Lower lobe of right lung (tissue), 2 donors: Measurements from ENCODE around the gene TBC1D8. TPM values are rescaled to one million over a fixed set of nuclear protein-coding genes. Genes with fewer than 3 reads are reported as not detected.

Experiments used
- ATAC-seq, 2 donors: fragments of 200-7000 bp; cut with Tn5 transposase; one replicate each; pipeline ENCODE4 v1.9.1; 2020 to 2022; ENCODE audit warnings: mild to moderate bottlenecking in 2 of 2, moderate library complexity in 2 of 2
- DNase-seq: peaks from one replicate; pipeline ENCODE4 v3.0.0-alpha.2; 2020
- H3K27ac ChIP-seq: fragments of 200-600 bp; one replicate; pipeline ENCODE4 v1.8.0; 2022
- H3K27me3 ChIP-seq: fragments of 200-600 bp; one replicate; pipeline ENCODE4 v1.8.0; 2022; ENCODE audit warnings: low read depth
- H3K36me3 ChIP-seq: fragments of 200-600 bp; one replicate; pipeline ENCODE4 v1.8.0; 2022; ENCODE audit warnings: mild to moderate bottlenecking
- H3K4me1 ChIP-seq: fragments of 200-600 bp; one replicate; pipeline ENCODE4 v1.8.0; 2022
- H3K4me3 ChIP-seq: fragments of 200-600 bp; one replicate; pipeline ENCODE4 v1.8.0; 2022; ENCODE audit warnings: mild to moderate bottlenecking
- H3K9me3 ChIP-seq: fragments of 200-600 bp; one replicate; pipeline ENCODE4 v1.8.0; 2022
- intact Hi-C: fragments of 100-400 bp; cut with DNase I; formaldehyde crosslinking; loops from one replicate; pipeline ENCODE4 v1.11.0; 2022
- total RNA-seq: library from RNA; stranded (reverse); fragmentation: NEBNext Ultra II Directional; extraction: Animal tissue kit (Norgen Biotek cat#: 25700); gene quantifications from one replicate; pipeline ENCODE4 v1.2.1, GENCODE V29; 2021
- TF ChIP-seq, protein P1 (sequence below): fragments of 200-600 bp; IDR thresholded peaks from one replicate; pipeline ENCODE4 v1.8.0; 2022; ENCODE audit warnings: antibody characterized with exemption, mild to moderate bottlenecking
- donor health status: DM: no; HTN: yes; CAD: no; lungs with severe emphysema.

The TBC1D8 gene
- total RNA-seq, 1 donor from 2014 or later = 30.2 TPM

DNA sequence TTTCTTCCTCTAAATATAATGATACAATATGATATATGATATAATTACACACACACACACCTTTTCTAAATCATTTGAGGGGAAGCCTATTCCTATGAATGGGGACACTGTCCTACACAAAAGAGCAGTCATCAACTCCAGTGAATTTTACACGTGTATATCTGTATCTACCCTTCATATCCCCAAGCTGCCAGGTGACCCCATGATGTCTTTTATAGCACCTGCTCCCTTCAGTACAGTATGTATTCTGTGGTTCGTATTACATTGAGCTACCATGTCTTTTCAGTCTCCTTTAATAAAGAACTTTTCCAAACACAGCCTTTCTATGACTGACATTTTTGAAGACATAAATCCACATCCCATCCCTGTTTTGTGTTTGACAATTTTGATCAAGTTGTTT lies 19.0 kb downstream of the TBC1D8 start:
- H3K27ac ChIP-seq = no peak overlapping the region
- no peak for ATAC-seq
- intact Hi-C loops = no loop called here
- no peaks in the 10 kb centered on the region for H3K27me3 ChIP-seq
- H3K36me3 ChIP-seq = no peaks in the 10 kb centered on the region
- no peak overlapping the region for H3K4me3 ChIP-seq
- peaks cover 7% of the 10 kb centered on the region for H3K4me1 ChIP-seq
- H3K9me3 ChIP-seq = no peaks in the 10 kb centered on the region
- no peak for DNase-seq
- TF ChIP-seq, protein P1, sequence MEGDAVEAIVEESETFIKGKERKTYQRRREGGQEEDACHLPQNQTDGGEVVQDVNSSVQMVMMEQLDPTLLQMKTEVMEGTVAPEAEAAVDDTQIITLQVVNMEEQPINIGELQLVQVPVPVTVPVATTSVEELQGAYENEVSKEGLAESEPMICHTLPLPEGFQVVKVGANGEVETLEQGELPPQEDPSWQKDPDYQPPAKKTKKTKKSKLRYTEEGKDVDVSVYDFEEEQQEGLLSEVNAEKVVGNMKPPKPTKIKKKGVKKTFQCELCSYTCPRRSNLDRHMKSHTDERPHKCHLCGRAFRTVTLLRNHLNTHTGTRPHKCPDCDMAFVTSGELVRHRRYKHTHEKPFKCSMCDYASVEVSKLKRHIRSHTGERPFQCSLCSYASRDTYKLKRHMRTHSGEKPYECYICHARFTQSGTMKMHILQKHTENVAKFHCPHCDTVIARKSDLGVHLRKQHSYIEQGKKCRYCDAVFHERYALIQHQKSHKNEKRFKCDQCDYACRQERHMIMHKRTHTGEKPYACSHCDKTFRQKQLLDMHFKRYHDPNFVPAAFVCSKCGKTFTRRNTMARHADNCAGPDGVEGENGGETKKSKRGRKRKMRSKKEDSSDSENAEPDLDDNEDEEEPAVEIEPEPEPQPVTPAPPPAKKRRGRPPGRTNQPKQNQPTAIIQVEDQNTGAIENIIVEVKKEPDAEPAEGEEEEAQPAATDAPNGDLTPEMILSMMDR = no peak

DNA sequence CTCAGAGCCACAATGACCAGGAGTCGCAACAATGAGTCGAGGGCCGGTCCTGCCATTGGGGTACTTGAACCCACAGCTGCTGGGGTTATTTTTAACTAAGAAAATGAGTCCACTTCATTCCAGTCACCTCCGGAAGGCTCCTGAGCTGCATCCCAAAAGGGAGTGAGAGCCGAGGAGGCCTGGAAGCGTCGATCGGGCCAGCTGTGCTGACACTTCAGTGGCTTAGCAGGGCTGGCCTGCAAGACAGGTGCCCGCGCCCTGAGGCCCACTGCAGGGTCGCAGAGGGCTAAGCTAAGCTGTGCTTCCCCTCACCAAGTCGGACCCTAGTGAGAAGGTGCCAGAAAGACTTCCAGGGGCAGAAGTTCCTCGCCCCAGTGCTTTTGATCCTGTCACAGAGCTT lies 21.1 kb downstream of the TBC1D8 start:
- no peaks in the 10 kb centered on the region for H3K9me3 ChIP-seq
- no peak overlapping the region for H3K4me3 ChIP-seq
- H3K36me3 ChIP-seq = no peaks in the 10 kb centered on the region
- intact Hi-C loops = no loop called here
- H3K27ac ChIP-seq = no peak overlapping the region
- no peaks in the 10 kb centered on the region for H3K27me3 ChIP-seq
- DNase-seq (no peak), ATAC-seq (no peak)
- H3K4me1 ChIP-seq = peaks cover 16% of the 10 kb centered on the region
- TF ChIP-seq, protein P1 = no peak

DNA sequence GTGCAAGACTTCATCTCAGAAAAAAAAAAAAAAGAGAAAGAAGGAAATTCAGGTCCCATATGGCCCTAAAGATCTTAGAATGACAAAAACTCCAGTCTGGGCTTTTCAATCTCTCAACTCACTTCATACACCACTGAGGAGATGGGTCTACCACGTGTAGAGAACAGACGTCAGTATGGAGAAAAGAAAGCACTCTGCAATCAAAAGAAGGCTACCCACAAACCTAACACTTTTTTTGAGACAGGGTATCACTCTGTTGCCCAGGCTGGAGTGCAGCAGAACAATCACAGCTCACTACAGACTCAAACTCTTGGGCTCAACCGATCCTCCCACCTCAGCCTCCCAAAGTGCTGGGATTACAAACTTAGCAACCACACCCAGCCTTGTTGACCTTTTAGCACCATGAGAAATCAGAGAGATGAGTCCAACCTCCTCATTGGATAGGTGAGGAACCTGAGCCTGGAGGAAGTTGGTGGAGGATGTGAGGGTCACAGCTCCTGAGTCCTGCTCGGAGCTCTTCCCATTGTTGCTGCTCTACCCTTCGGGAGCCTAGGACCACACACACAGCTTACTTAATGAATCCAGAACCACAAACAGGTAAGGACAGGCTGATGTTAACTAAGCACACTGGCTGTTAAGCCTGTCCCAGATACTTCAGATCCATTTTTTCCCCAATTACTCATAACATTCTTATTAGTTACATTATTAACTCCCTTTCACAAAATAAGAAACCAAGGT lies 23.7 kb downstream of the TBC1D8 start:
- H3K9me3 ChIP-seq = no peaks in the 10 kb centered on the region
- peaks cover 34% of the 10 kb centered on the region for H3K4me1 ChIP-seq
- ATAC-seq (no peak), DNase-seq (no peak)
- H3K27me3 ChIP-seq = no peaks in the 10 kb centered on the region
- no peaks in the 10 kb centered on the region for H3K36me3 ChIP-seq
- intact Hi-C loops = no loop called here
- TF ChIP-seq, protein P1 = no peak
- no peak overlapping the region for H3K27ac ChIP-seq
- H3K4me3 ChIP-seq = no peak overlapping the region

DNA sequence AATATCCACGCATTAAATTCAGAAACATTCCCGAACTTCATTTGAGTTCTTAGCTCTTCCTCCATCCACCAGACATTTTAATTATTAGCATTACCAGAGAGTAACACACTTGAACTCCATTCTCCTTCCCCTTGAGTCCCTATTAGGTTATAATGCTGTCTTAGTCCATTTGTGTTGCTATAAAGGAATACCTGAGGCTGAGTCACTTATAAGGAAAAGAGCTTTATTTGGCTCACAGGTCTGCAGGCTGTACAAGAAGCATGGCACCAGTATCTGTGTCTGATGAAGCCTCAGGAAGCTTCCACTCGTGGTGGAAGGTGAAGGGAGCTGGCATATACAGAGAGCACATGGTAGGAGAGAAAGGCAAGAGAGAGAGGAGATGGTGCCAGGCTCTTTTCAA lies 25.4 kb downstream of the TBC1D8 start:
- H3K4me1 ChIP-seq = peaks cover 43% of the 10 kb centered on the region
- no peak overlapping the region for H3K27ac ChIP-seq
- no peak for DNase-seq
- intact Hi-C loops = no loop called here
- no peak overlapping the region for H3K4me3 ChIP-seq
- H3K27me3 ChIP-seq = no peaks in the 10 kb centered on the region
- no peaks in the 10 kb centered on the region for H3K9me3 ChIP-seq
- TF ChIP-seq, protein P1 = no peak
- no peak for ATAC-seq
- no peaks in the 10 kb centered on the region for H3K36me3 ChIP-seq

DNA sequence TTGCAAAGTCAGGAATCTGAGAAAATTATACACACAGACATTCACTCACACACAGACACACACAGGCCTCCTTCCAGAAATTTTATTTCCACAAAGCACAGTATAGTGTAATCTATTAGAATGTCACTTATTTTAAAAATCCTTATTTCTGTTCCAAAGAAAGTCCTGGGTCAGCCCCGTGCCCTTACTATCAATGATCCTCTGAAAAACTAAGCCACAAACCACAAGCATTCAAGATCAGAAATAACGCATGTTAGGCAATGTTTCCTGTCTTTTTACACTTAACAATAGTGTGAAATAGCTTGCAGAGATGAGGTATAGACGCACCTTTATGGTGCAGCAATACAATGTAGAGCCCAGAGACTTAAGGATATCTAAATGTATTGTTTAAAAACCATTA lies 25.8 kb downstream of the TBC1D8 start:
- no peak for ATAC-seq
- H3K27ac ChIP-seq = no peak overlapping the region
- no peaks in the 10 kb centered on the region for H3K27me3 ChIP-seq
- TF ChIP-seq, protein P1 = no peak
- no peaks in the 10 kb centered on the region for H3K36me3 ChIP-seq
- intact Hi-C loops = no loop called here
- H3K9me3 ChIP-seq = no peaks in the 10 kb centered on the region
- no peak overlapping the region for H3K4me3 ChIP-seq
- no peak for DNase-seq
- peaks cover 48% of the 10 kb centered on the region for H3K4me1 ChIP-seq
